ENCODE results near the gene SCAF1. TPM values are rescaled to one million over a fixed set of nuclear protein-coding genes. Genes with fewer than 3 reads are reported as not detected.

The SCAF1 gene
- total and polyA plus RNA-seq, 10 of the 15 experiments (the other 5 are each of a cell fraction or from before 2014, with no cell fraction given) = 0.18 to 77.0 (median 5.3) TPM

- TF ChIP-seq CUX1 (IDR thresholded peaks at IDR 0.05; ENCODE audit: insufficient replicate concordance, low read depth, low read length) = no peak
- no peak for TF ChIP-seq FOXM1 (IDR thresholded peaks at IDR 0.05; ENCODE audit: low read depth, low read length)
- TF ChIP-seq, protein P1, sequence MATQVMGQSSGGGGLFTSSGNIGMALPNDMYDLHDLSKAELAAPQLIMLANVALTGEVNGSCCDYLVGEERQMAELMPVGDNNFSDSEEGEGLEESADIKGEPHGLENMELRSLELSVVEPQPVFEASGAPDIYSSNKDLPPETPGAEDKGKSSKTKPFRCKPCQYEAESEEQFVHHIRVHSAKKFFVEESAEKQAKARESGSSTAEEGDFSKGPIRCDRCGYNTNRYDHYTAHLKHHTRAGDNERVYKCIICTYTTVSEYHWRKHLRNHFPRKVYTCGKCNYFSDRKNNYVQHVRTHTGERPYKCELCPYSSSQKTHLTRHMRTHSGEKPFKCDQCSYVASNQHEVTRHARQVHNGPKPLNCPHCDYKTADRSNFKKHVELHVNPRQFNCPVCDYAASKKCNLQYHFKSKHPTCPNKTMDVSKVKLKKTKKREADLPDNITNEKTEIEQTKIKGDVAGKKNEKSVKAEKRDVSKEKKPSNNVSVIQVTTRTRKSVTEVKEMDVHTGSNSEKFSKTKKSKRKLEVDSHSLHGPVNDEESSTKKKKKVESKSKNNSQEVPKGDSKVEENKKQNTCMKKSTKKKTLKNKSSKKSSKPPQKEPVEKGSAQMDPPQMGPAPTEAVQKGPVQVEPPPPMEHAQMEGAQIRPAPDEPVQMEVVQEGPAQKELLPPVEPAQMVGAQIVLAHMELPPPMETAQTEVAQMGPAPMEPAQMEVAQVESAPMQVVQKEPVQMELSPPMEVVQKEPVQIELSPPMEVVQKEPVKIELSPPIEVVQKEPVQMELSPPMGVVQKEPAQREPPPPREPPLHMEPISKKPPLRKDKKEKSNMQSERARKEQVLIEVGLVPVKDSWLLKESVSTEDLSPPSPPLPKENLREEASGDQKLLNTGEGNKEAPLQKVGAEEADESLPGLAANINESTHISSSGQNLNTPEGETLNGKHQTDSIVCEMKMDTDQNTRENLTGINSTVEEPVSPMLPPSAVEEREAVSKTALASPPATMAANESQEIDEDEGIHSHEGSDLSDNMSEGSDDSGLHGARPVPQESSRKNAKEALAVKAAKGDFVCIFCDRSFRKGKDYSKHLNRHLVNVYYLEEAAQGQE (IDR thresholded peaks at IDR 0.05; ENCODE audit: low read depth, low read length) = no peak
- TF ChIP-seq, protein P2, sequence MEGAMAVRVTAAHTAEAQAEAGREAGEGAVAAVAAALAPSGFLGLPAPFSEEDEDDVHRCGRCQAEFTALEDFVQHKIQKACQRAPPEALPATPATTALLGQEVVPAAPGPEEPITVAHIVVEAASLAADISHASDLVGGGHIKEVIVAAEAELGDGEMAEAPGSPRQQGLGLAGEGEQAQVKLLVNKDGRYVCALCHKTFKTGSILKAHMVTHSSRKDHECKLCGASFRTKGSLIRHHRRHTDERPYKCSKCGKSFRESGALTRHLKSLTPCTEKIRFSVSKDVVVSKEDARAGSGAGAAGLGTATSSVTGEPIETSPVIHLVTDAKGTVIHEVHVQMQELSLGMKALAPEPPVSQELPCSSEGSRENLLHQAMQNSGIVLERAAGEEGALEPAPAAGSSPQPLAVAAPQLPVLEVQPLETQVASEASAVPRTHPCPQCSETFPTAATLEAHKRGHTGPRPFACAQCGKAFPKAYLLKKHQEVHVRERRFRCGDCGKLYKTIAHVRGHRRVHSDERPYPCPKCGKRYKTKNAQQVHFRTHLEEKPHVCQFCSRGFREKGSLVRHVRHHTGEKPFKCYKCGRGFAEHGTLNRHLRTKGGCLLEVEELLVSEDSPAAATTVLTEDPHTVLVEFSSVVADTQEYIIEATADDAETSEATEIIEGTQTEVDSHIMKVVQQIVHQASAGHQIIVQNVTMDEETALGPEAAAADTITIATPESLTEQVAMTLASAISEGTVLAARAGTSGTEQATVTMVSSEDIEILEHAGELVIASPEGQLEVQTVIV (IDR thresholded peaks at IDR 0.05; ENCODE audit: borderline replicate concordance, partially characterized antibody) = peak; percentile 93
- TF ChIP-seq YY1 (IDR thresholded peaks at IDR 0.05; ENCODE audit: low read depth, low read length) = peak; percentile 37; the same call in 1 of the 2 replicates
- peak; percentile 96 for TF ChIP-seq RELB (IDR thresholded peaks at IDR 0.05; ENCODE audit: low read depth)
- TF ChIP-seq, protein P3, sequence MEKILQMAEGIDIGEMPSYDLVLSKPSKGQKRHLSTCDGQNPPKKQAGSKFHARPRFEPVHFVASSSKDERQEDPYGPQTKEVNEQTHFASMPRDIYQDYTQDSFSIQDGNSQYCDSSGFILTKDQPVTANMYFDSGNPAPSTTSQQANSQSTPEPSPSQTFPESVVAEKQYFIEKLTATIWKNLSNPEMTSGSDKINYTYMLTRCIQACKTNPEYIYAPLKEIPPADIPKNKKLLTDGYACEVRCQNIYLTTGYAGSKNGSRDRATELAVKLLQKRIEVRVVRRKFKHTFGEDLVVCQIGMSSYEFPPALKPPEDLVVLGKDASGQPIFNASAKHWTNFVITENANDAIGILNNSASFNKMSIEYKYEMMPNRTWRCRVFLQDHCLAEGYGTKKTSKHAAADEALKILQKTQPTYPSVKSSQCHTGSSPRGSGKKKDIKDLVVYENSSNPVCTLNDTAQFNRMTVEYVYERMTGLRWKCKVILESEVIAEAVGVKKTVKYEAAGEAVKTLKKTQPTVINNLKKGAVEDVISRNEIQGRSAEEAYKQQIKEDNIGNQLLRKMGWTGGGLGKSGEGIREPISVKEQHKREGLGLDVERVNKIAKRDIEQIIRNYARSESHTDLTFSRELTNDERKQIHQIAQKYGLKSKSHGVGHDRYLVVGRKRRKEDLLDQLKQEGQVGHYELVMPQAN (conservative IDR thresholded peaks at IDR 0.05) = peak; percentile 80
- TF ChIP-seq ZBED1 (IDR thresholded peaks at IDR 0.05; ENCODE audit: borderline replicate concordance) = 0 out of 2 replicates have a peak, but pooled peaks have one; percentile 22
- TF ChIP-seq NFXL1 (IDR thresholded peaks at IDR 0.05; ENCODE audit: borderline replicate concordance) = no peak
- TF ChIP-seq HDGF (IDR thresholded peaks at IDR 0.05) = peak; percentile 68; the same call in 1 of the 2 replicates
- no peak; the same call in 1 of the 2 replicates for TF ChIP-seq ESRRA (IDR thresholded peaks at IDR 0.05; ENCODE audit: low read length)
- no peak for TF ChIP-seq STAT3 (IDR thresholded peaks at IDR 0.05; ENCODE audit: low read depth, low read length)
- TF ChIP-seq CHD4 (IDR thresholded peaks at IDR 0.05) = peak; percentile 92; the same call in 1 of the 2 replicates
- peak; percentile 99 for TF ChIP-seq SMARCA5 (IDR thresholded peaks at IDR 0.05)
Observed at GRCh38 chr19:49676136-49676783, 34.3 kb downstream of the SCAF1 start (continued).
